ENCODE measurements around the gene MDN1. TPM values are rescaled to one million over a fixed set of nuclear protein-coding genes. Genes with fewer than 3 reads are reported as not detected.
A peak's percentile ranks its signal among the peaks of the same experiment; 100 is the strongest.

MDN1 gene
- total and polyA plus RNA-seq, 8 donors, result 5.5 to 69.2 (median 17.7) TPM

GRCh38 chr6:89797317-89797716 is 22.3 kb downstream of the MDN1 start:
- Histone ChIP-seq H3K36me3 (peaks cover 18 to 80% (median 76%) of the 10 kb centered on the region in 4 donors), H3K9me3 (no peaks in the 10 kb centered on the region), H3K4me3 (no peak overlapping the region), H3K27ac (no peak overlapping the region), H3K4me1 (peaks cover 0 to 3% (median 0%) of the 10 kb centered on the region in 4 donors), H3K27me3 (no peaks in the 10 kb centered on the region)
- no peak for DNase-seq
- 82 to 97% (median 90%) methylated on average over 7 of the region's 7 CpGs for WGBS, 5 donors
- TF ChIP-seq EP300 (IDR thresholded peaks at IDR 0.05) (no peak), POLR2A (IDR thresholded peaks at IDR 0.05) (no peak), CTCF (IDR thresholded peaks at IDR 0.05) (no peak), POLR2AphosphoS5 (IDR thresholded peaks at IDR 0.05) (no peak)
- intact Hi-C loops (cut with DNase I; ENCODE audit: low total_unique reads), result no loop called here

GRCh38 chr6:89794324-89794723 is 25.3 kb downstream of the MDN1 start:
- H3K36me3 ChIP-seq, result peaks cover 27 to 82% (median 76%) of the 10 kb centered on the region in 4 donors
- intact Hi-C loops (cut with DNase I; ENCODE audit: low total_unique reads), result no loop called here
- H3K27me3 ChIP-seq, result no peaks in the 10 kb centered on the region
- no peak overlapping the region for H3K27ac ChIP-seq
- no peaks in the 10 kb centered on the region for H3K9me3 ChIP-seq
- TF ChIP-seq CTCF (IDR thresholded peaks at IDR 0.05), result no peak
- no peak for TF ChIP-seq POLR2A (IDR thresholded peaks at IDR 0.05)
- no peak for TF ChIP-seq EP300 (IDR thresholded peaks at IDR 0.05)
- no peak for TF ChIP-seq POLR2AphosphoS5 (IDR thresholded peaks at IDR 0.05)
- DNase-seq, result peak in 1 of 2 donors; percentile 9
- WGBS, 5 donors, result 79 to 94% (median 88%) methylated on average over 6 of the region's 6 CpGs
- no peak overlapping the region for H3K4me3 ChIP-seq
- H3K4me1 ChIP-seq, result peaks cover 0 to 3% (median 0%) of the 10 kb centered on the region in 4 donors

GRCh38 chr6:89793586-89793985 is 26.0 kb downstream of the MDN1 start:
- Histone ChIP-seq H3K4me1 (peaks cover 0 to 3% (median 0%) of the 10 kb centered on the region in 4 donors), H3K27ac (no peak overlapping the region), H3K36me3 (peaks cover 21 to 83% (median 77%) of the 10 kb centered on the region in 4 donors), H3K4me3 (no peak overlapping the region), H3K9me3 (no peaks in the 10 kb centered on the region), H3K27me3 (no peaks in the 10 kb centered on the region)
- intact Hi-C loops (cut with DNase I; ENCODE audit: low total_unique reads), result no loop called here
- 73 to 88% (median 82%) methylated on average over 3 of the region's 3 CpGs for WGBS, 5 donors
- no peak for TF ChIP-seq POLR2AphosphoS5 (IDR thresholded peaks at IDR 0.05)
- TF ChIP-seq EP300 (IDR thresholded peaks at IDR 0.05), result no peak
- no peak for TF ChIP-seq POLR2A (IDR thresholded peaks at IDR 0.05)
- TF ChIP-seq CTCF (IDR thresholded peaks at IDR 0.05), result no peak
- DNase-seq, result no peak

GRCh38 chr6:89792881-89793280 is 26.7 kb downstream of the MDN1 start:
- WGBS, 5 donors, result 46 to 87% (median 48%) methylated on average over 2 of the region's 2 CpGs
- Histone ChIP-seq H3K9me3 (no peaks in the 10 kb centered on the region), H3K27ac (no peak overlapping the region), H3K4me1 (peaks cover 0 to 5% (median 0%) of the 10 kb centered on the region in 4 donors), H3K27me3 (no peaks in the 10 kb centered on the region), H3K36me3 (peaks cover 21 to 88% (median 82%) of the 10 kb centered on the region in 4 donors), H3K4me3 (no peak overlapping the region)
- TF ChIP-seq POLR2AphosphoS5 (IDR thresholded peaks at IDR 0.05) (no peak), CTCF (IDR thresholded peaks at IDR 0.05) (peak in 1 of 7 experiments; percentile 28)
- intact Hi-C loops (cut with DNase I; ENCODE audit: low total_unique reads), result no loop called here
- DNase-seq, result peak in 1 of 2 donors; percentile 59

Measured in stomach (tissue), 9 donors.